Endothelial cell of umbilical vein (primary cell): ENCODE results near the gene CATSPER3. TPM values are rescaled to one million over a fixed set of nuclear protein-coding genes. Genes with fewer than 3 reads are reported as not detected.

ENCODE experiments used
- BruUV-seq: library from RNA; stranded (reverse); fragments of 400-500 nt; replicated peaks from 2 replicates; lab custom pipeline; 2021; lab: Mats Ljungman, UMichigan
- CTCF ChIA-PET: fragments of 300-600, 350-600 bp; sonication (Branson Sonifier 250); formaldehyde crosslinking; loops from one replicate; lab custom pipeline; 2021; ENCODE audit warnings: antibody characterized with exemption, inconsistent platforms; lab: Charles Lee
- POLR2A ChIA-PET: fragments of 300-600, 350-600 bp; sonication (Branson Sonifier 250); formaldehyde crosslinking; loops from one replicate; lab custom pipeline; 2021; ENCODE audit warnings: antibody characterized with exemption, inconsistent platforms; lab: Charles Lee
- DNase-seq: peaks from one replicate; pipeline ENCODE4 v3.0.0-alpha.2; 2011; ENCODE audit warnings: low read depth, low spot score
- FAIRE-seq: peaks from 2 replicates; lab custom pipeline; 2011; peaks lifted over from hg19 to GRCh38; lab: Jason Lieb, UNC
- H2AFZ ChIP-seq: 2 replicates; pipeline ENCODE4 v1.6.0; 2012; ENCODE audit warnings: low read depth, low read length, control low read depth, inconsistent platforms
- H3K27ac ChIP-seq: 2 replicates; pipeline ENCODE4 v1.5.1; 2011; ENCODE audit warnings: low read depth, mild to moderate bottlenecking, control low read depth, low read length, moderate library complexity; ENCODE audit not compliant: insufficient read depth
- H3K27me3 ChIP-seq, 2 experiments: 2 replicates each; pipeline versions ENCODE4 v1.6.0 to v1.6.1; 2011; ENCODE audit warnings: low read length in 2 of 2, mixed read lengths in 1 of 2; ENCODE audit not compliant: control insufficient read depth in 2 of 2, insufficient read depth in 2 of 2
- H3K36me3 ChIP-seq, 2 experiments: 2 replicates in 1 of 2; 3 replicates in 1 of 2; pipeline ENCODE4 v1.5.1; 2011; ENCODE audit warnings: low read length in 2 of 2, mild to moderate bottlenecking in 1 of 2, moderate library complexity in 1 of 2; ENCODE audit not compliant: control insufficient read depth in 2 of 2, insufficient read depth in 2 of 2; ENCODE audit errors: extremely low read depth in 1 of 2
- H3K4me1 ChIP-seq: 3 replicates; pipeline ENCODE4 v1.5.1; 2011; ENCODE audit warnings: mild to moderate bottlenecking, low read length; ENCODE audit not compliant: control insufficient read depth, insufficient read depth; ENCODE audit errors: extremely low read depth
- H3K4me2 ChIP-seq: 2 replicates; pipeline ENCODE4 v1.6.1; 2011; ENCODE audit warnings: low read length, control low read depth, mixed read lengths; ENCODE audit not compliant: insufficient read depth
- H3K4me3 ChIP-seq, 3 experiments: fragments of 200-600 bp in 1 of 3; sonication (generic), shearing (Covaris generic) in 1 of 3; replicated peaks in 1 of 3; 2 replicates each; pipeline ENCODE4 v1.5.1; 2011 to 2016; ENCODE audit warnings: control low read depth in 3 of 3, low read length in 3 of 3, mild to moderate bottlenecking in 2 of 3, inconsistent platforms in 1 of 3, low read depth in 1 of 3, moderate library complexity in 1 of 3; ENCODE audit not compliant: insufficient read depth in 1 of 3
- H3K79me2 ChIP-seq: 2 replicates; pipeline ENCODE4 v1.6.0; 2012; ENCODE audit warnings: low read length, inconsistent platforms; ENCODE audit not compliant: control insufficient read depth, insufficient read depth
- H3K9ac ChIP-seq: replicated peaks from 2 replicates; pipeline ENCODE3; 2011; ENCODE audit warnings: low read length, control low read depth; ENCODE audit not compliant: insufficient read depth; ENCODE audit errors: extremely low read depth
- H3K9me1 ChIP-seq: replicated peaks from 3 replicates; pipeline ENCODE4 v1.6.0; 2011; ENCODE audit warnings: mild to moderate bottlenecking, low read length; ENCODE audit not compliant: control insufficient read depth, insufficient read depth; ENCODE audit errors: extremely low read depth
- H3K9me3 ChIP-seq: replicated peaks from 2 replicates; pipeline ENCODE4 v1.5.1; 2012; ENCODE audit warnings: low read length, inconsistent platforms; ENCODE audit not compliant: control insufficient read depth, insufficient read depth
- H4K20me1 ChIP-seq: replicated peaks from 2 replicates; pipeline ENCODE3; 2011; ENCODE audit warnings: mild to moderate bottlenecking, low read length; ENCODE audit not compliant: control insufficient read depth, insufficient read depth; ENCODE audit errors: extremely low read depth
- EZH2 ChIP-seq: IDR thresholded peaks from 2 replicates; pipeline ENCODE4 v1.6.1; 2012; ENCODE audit warnings: borderline replicate concordance, low read depth, mild to moderate bottlenecking, moderate library complexity, low read length, inconsistent platforms; ENCODE audit not compliant: severe bottlenecking
- FOS ChIP-seq: IDR thresholded peaks from 2 replicates; pipeline ENCODE4 v1.6.1; 2011; ENCODE audit warnings: mild to moderate bottlenecking, low read length, moderate library complexity, borderline replicate concordance; ENCODE audit not compliant: insufficient read depth
- GATA2 ChIP-seq: IDR thresholded peaks from 2 replicates; pipeline ENCODE4 v1.7.0; 2011; ENCODE audit warnings: low read depth, mild to moderate bottlenecking, moderate library complexity, mixed read lengths, low read length; ENCODE audit not compliant: insufficient read length, insufficient read depth
- JUN ChIP-seq: IDR thresholded peaks from 2 replicates; pipeline ENCODE4 v1.6.1; 2011; ENCODE audit warnings: borderline replicate concordance, low read depth; ENCODE audit not compliant: insufficient read length, insufficient read depth
- MYC ChIP-seq: IDR thresholded peaks from one replicate; pipeline ENCODE4 v1.6.1; 2011; ENCODE audit warnings: mild to moderate bottlenecking, low read depth, low read length
- POLR2A ChIP-seq: IDR thresholded peaks from 2 replicates; pipeline ENCODE4 v1.6.1; 2012; ENCODE audit warnings: low read depth, mild to moderate bottlenecking, control low read depth, low read length
- POLR2AphosphoS5 ChIP-seq: IDR thresholded peaks from 2 replicates; pipeline ENCODE4 v1.6.1; 2012; ENCODE audit warnings: low read depth, mild to moderate bottlenecking, control low read depth, low read length, moderate library complexity; ENCODE audit not compliant: insufficient read depth
- dilution Hi-C: fragments of 300-500 bp; cut with MboI; formaldehyde crosslinking; loops from one replicate; pipeline ENCODE4 v1.15.0; 2019; ENCODE audit warnings: low sequenced_read_pairs; ENCODE audit not compliant: extremely low pct_ligation_motif_present
- intact Hi-C: fragments of 100-400 bp; cut with micrococcal nuclease; formaldehyde crosslinking; loops from one replicate; pipeline ENCODE4 v1.10.0; 2022
- polyA plus RNA-seq, 4 experiments: library from polyadenylated mRNA; depleted of rRNA in 3 of 4; stranded (reverse) in 3 of 4; unstranded in 1 of 4; fragments of >200 nt; gene quantifications; 2 replicates each; pipeline versions ENCODE4 v1.2.1 to v1.2.3, GENCODE V29; 2011 to 2012; ENCODE audit warnings: missing spikeins in 1 of 4
- total RNA-seq: library from RNA; stranded (reverse); gene quantifications from 2 replicates; pipeline ENCODE4 v1.2.3, GENCODE V29; 2021
- TF ChIP-seq, protein P1 (sequence below), 2 donors: IDR thresholded peaks; 1 replicate in 1 of 2; 2 replicates in 1 of 2; pipeline ENCODE4 v1.5.1; 2011; ENCODE audit warnings: low read length in 2 of 2, mild to moderate bottlenecking in 2 of 2, moderate library complexity in 2 of 2, control low read depth in 1 of 2, inconsistent platforms in 1 of 2, low read depth in 1 of 2; ENCODE audit not compliant: insufficient read depth in 1 of 2; ENCODE audit errors: extremely low read depth in 1 of 2
- TF ChIP-seq, protein P2 (sequence below): IDR thresholded peaks from 2 replicates; pipeline ENCODE4 v1.6.1; 2011; ENCODE audit not compliant: insufficient read depth, insufficient read length

The CATSPER3 gene
- total and polyA plus RNA-seq, 2 donors (not counting 3 experiments of a cell fraction or from before 2014, with no cell fraction given) = 0.43 to 0.71 TPM

DNA sequence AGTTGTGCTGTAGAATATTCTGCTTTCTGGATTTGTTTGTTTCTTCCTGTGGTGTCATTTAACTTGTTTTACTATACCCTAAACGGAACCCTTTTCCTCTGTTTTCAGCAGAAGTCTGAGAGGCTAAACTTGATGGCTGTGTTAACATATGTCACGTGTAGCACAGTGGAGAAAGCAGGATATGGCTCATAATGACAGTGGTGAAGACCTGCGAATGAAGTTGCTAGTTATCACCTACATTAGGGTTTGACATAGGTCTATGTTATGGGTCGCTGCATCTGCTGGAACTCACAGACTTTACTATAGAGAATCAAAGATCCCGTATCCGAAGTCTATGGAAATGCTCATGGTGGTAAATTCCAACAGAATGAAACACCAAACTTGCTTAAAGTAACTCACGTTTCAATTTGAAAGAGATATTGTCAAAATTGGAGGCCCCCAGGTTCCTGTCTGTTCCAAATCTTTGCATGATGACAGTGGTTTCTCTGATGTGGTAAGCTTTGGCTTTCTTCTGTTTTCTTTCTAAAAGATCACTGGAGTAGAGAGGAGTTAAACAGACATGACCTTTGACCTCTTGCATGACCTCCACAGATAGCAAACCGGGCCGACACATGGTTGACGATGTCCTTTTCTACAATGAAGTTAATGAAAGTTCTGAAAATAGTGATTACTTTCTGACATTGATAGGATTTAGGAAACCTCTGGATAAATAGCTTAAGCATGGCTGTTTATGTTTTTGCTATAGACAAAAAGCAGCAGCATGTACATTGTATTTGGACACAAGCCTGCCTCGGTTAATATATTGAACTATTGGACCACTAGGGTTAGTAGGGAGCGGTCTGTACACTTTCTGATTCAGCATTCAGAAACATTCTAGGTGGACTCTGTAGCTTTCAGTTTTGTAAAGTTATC lies 3.1 kb upstream of the CATSPER3 start:
- TF ChIP-seq EZH2 (no peak), MYC (no peak), JUN (no peak), POLR2A (no peak), GATA2 (no peak), FOS (no peak), POLR2AphosphoS5 (no peak)
- TF ChIP-seq, protein P1, sequence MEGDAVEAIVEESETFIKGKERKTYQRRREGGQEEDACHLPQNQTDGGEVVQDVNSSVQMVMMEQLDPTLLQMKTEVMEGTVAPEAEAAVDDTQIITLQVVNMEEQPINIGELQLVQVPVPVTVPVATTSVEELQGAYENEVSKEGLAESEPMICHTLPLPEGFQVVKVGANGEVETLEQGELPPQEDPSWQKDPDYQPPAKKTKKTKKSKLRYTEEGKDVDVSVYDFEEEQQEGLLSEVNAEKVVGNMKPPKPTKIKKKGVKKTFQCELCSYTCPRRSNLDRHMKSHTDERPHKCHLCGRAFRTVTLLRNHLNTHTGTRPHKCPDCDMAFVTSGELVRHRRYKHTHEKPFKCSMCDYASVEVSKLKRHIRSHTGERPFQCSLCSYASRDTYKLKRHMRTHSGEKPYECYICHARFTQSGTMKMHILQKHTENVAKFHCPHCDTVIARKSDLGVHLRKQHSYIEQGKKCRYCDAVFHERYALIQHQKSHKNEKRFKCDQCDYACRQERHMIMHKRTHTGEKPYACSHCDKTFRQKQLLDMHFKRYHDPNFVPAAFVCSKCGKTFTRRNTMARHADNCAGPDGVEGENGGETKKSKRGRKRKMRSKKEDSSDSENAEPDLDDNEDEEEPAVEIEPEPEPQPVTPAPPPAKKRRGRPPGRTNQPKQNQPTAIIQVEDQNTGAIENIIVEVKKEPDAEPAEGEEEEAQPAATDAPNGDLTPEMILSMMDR (IDR thresholded peaks at IDR 0.05; ENCODE audit: extremely low read depth in 1 of 2, insufficient read depth in 1 of 2, low read depth in 1 of 2, low read length in 2 of 2) = no peak
- TF ChIP-seq, protein P2, sequence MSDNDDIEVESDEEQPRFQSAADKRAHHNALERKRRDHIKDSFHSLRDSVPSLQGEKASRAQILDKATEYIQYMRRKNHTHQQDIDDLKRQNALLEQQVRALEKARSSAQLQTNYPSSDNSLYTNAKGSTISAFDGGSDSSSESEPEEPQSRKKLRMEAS = no peak
- POLR2A ChIA-PET = no interaction called here
- no peak overlapping the region for H2AFZ ChIP-seq
- DNase-seq = no peak
- no TSS peak for BruUV-seq
- no peak overlapping the region for H3K4me2 ChIP-seq
- no peak overlapping the region for H3K4me3 ChIP-seq
- FAIRE-seq = no peak
- H3K9ac ChIP-seq = no peak overlapping the region
- dilution Hi-C loops (no loop called here), intact Hi-C loops (no loop called here)
- H3K79me2 ChIP-seq = no peaks in the 10 kb centered on the region
- no peaks in the 10 kb centered on the region for H4K20me1 ChIP-seq
- H3K27ac ChIP-seq = no peak overlapping the region
- H3K9me1 ChIP-seq = no peaks in the 10 kb centered on the region
- CTCF ChIA-PET = interaction anchor here (0.6 to 1.1 kb wide), 2 partner anchors 12 to 1730 kb away, joined by 3 read pairs; no protein-coding TSS in a partner anchor
- H3K27me3 ChIP-seq = no peaks in the 10 kb centered on the region
- H3K9me3 ChIP-seq = no peaks in the 10 kb centered on the region
- H3K36me3 ChIP-seq = peaks cover 0 to 4% of the 10 kb centered on the region in 2 experiments
- H3K4me1 ChIP-seq = no peaks in the 10 kb centered on the region
